Measurements from ENCODE around the gene PIH1D1.

PIH1D1 gene

DNA sequence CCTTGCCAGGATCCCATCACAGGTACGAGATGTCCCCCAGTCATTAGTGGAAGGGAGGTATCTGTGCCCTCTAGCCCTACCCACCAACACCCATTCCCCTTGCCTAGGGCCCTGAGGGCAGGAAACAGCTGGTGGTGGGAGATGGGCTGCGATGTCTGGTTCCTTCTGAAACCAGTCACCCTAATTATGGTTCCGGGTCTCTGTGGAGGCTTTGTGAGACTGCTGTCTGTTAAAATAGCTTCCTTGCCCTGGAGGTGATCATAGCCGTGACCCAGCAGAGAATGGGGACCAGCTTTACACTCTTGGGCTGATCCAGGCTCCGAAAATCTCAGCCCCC lies 6.9 kb upstream of the PIH1D1 start:
- H3K4me3 ChIP-seq (ENCODE audit: low read depth, low read length): no peak overlapping the region
- TF ChIP-seq, protein P1, sequence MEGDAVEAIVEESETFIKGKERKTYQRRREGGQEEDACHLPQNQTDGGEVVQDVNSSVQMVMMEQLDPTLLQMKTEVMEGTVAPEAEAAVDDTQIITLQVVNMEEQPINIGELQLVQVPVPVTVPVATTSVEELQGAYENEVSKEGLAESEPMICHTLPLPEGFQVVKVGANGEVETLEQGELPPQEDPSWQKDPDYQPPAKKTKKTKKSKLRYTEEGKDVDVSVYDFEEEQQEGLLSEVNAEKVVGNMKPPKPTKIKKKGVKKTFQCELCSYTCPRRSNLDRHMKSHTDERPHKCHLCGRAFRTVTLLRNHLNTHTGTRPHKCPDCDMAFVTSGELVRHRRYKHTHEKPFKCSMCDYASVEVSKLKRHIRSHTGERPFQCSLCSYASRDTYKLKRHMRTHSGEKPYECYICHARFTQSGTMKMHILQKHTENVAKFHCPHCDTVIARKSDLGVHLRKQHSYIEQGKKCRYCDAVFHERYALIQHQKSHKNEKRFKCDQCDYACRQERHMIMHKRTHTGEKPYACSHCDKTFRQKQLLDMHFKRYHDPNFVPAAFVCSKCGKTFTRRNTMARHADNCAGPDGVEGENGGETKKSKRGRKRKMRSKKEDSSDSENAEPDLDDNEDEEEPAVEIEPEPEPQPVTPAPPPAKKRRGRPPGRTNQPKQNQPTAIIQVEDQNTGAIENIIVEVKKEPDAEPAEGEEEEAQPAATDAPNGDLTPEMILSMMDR (IDR thresholded peaks at IDR 0.05; ENCODE audit: low read depth, low read length, missing control alignments): no peak
- in situ Hi-C loops (cut with HindIII; ENCODE audit: low sequenced_read_pairs): no loop called here
- DNase-seq (ENCODE audit: low read depth): no peak

DNA sequence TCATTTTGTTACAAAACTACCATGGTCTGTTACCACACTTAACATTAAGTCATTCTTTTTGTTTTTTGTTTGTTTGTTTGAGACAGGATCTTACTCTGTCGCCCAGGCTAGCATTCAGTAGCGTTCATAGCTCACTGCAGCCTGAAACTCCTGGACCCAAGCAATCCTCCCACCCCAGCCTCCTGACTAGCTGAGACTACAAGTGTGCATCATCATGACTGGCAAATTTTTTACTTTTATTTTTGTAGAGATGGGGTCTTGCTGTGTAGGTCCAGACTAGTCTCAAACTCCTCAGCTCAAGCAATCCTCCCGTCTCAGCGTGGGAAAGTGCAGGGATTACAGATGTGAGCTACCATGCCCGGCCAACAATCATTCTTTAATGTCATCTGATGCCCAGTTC lies 4.7 kb upstream of the PIH1D1 start:
- in situ Hi-C loops (cut with HindIII; ENCODE audit: low sequenced_read_pairs): no loop called here
- no peak for DNase-seq (ENCODE audit: low read depth)
- TF ChIP-seq, protein P1 (IDR thresholded peaks at IDR 0.05; ENCODE audit: low read depth, low read length, missing control alignments): no peak
- H3K4me3 ChIP-seq (ENCODE audit: low read depth, low read length): no peak overlapping the region

DNA sequence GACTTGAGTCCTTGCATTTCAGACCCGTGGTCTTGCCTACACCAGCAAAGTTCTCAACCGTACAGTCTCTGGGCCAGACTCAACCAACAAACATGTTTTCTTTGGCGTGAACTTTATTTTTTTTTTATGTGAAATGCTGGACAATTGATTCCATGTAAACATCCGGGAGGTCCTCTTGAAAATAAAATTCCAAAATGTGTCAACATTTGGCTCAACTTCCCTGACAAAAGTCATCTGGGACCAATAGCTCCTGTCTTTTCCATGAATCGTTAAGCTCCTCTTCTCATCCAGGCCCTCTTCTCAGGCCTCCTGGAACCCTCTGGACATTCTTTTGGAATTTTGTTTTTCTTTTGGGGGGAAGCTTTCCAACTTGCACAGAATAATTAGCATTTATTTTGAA lies 4.2 kb upstream of the PIH1D1 start:
- in situ Hi-C loops (cut with HindIII; ENCODE audit: low sequenced_read_pairs): no loop called here
- TF ChIP-seq, protein P1 (IDR thresholded peaks at IDR 0.05; ENCODE audit: low read depth, low read length, missing control alignments): no peak
- no peak for DNase-seq (ENCODE audit: low read depth)
- H3K4me3 ChIP-seq (ENCODE audit: low read depth, low read length): no peak overlapping the region

DNA sequence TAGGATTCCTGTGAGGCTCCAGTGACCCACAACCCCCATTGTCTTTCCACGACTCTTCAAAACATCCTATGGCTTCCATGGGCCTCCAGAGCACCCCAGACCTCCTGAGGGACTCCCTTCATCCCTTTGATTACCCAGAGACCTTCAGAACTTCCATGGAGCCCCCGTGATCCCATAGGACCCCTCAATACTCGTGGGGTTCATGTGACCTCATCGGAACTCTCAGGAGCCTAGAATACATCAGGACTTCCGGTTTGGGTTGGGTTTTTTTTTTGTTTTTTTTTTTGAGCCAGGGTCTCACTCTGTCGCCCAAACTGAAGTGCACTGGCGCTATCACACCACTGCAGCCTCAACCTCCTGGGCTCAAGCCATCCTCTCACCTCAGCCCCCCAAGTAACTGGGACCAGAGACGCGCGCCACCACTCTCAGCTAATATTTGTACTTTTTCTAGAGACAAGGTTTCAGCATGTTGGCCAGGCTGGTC lies 2.2 kb upstream of the PIH1D1 start:
- H3K4me3 ChIP-seq (ENCODE audit: low read depth, low read length): peak overlapping the region; percentile 61
- in situ Hi-C loops (cut with HindIII; ENCODE audit: low sequenced_read_pairs): no loop called here
- DNase-seq (ENCODE audit: low read depth): no peak
- TF ChIP-seq, protein P1 (IDR thresholded peaks at IDR 0.05; ENCODE audit: low read depth, low read length, missing control alignments): no peak

DNA sequence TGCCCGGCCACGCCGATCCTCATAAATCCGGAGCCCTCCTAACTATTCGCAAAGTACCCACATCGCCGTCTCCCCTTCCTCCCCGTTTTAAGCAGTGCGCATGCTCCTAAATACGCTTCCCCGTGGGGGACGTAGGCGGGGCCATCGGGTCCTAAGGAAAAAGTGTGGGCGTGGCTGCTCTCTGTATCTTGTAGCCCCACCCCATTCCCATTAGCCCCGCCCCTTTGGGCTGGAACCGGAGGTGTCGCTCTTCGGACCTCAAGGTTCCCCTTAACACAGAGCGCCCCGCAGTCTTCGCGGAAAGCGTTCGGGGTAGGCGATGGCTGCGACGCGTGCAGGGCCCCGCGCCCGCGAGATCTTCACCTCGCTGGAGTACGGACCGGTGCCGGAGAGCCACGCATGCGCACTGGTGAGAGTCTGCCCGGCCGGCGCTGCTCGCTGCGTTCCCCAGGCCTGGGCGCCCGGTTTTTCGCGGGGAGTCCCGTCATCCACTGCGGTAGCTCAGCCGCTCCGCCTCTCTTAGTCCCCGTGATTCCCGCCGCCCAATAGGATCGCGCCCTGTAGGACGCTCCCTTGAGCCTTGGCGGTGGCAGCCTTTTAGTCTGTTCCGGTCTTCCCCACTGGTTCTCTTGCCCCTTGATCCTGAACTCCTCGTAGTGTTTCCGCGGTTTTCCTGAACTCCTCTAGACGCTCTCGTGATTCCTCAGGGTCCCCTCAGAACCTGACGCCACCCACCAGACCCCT lies 1.6 kb upstream of the PIH1D1 start, which contains the start of gene ALDH16A1:
Gene ALDH16A1, plus strand, starts transcription at position 213 of the 744 bp plus-strand sequence. Its CDS starts 107 bp downstream, at position 320.
- in situ Hi-C loops (cut with HindIII; ENCODE audit: low sequenced_read_pairs): no loop called here
- H3K4me3 ChIP-seq (ENCODE audit: low read depth, low read length): peak within 1 kb of the TSS; percentile 61
- peak; percentile 95 for DNase-seq (ENCODE audit: low read depth)
- TF ChIP-seq, protein P1 (IDR thresholded peaks at IDR 0.05; ENCODE audit: low read depth, low read length, missing control alignments): no peak

DNA sequence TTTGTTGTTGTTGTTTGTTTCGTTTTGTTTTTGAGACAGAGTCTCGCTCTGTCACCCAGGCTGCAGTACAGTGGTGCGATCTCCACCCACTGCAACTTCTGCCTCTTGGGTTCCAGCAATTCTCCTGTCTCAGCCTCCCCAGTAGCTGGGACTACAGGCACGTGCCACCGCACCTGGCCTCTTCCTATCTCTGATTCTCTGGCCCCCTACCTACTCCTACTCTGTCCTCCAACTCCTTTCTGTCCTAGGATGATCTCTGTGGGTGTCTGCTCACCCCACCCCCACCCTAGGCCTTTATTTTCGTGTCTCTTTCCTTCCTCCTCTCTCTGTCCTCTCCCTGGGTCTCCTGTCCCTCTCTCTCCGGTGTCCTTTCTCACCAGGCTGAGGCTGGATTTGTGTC lies 1.2 kb downstream of the PIH1D1 start:
- TF ChIP-seq, protein P1 (IDR thresholded peaks at IDR 0.05; ENCODE audit: low read depth, low read length, missing control alignments): no peak
- in situ Hi-C loops (cut with HindIII; ENCODE audit: low sequenced_read_pairs): no loop called here
- H3K4me3 ChIP-seq (ENCODE audit: low read depth, low read length): peak overlapping the region; percentile 81
- DNase-seq (ENCODE audit: low read depth): no peak

Data from astrocyte of the cerebellum (primary cell).